ENCODE data around the gene ZBTB32. TPM values are rescaled to one million over a fixed set of nuclear protein-coding genes. Genes with fewer than 3 reads are reported as not detected.
"Not testable (repeated sequence)": the region's sequence is repeated elsewhere in the genome, so short reads cannot be mapped to it uniquely, and the experiment has no call there.

The ZBTB32 gene
- polyA plus RNA-seq, 3 donors = 0.21 to 0.62 (median 0.30) TPM

DNA sequence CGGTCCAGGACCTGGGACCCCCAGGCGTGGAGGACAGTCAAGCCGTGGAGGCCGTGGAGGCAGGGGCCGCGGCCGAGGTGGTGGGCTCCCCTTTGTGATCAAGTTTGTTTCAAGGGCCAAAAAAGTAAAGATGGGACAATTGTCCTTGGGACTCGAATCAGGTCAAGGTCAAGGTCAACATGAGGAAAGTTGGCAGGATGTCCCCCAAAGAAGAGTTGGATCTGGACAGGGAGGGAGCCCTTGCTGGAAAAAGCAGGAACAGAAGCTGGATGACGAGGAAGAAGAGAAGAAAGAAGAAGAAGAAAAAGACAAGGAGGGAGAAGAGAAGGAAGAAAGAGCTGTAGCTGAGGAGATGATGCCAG lies 15.8 kb downstream of the ZBTB32 start:
- no peak for DNase-seq

GRCh38 chr19:35720648-35721047 lies 16.3 kb downstream of the ZBTB32 start:
- DNase-seq = no peak

GRCh38 chr19:35721374-35721773 lies 17.0 kb downstream of the ZBTB32 start:
- DNase-seq = no peak

GRCh38 chr19:35722461-35722860 lies 18.1 kb downstream of the ZBTB32 start:
- DNase-seq = no peak

DNA sequence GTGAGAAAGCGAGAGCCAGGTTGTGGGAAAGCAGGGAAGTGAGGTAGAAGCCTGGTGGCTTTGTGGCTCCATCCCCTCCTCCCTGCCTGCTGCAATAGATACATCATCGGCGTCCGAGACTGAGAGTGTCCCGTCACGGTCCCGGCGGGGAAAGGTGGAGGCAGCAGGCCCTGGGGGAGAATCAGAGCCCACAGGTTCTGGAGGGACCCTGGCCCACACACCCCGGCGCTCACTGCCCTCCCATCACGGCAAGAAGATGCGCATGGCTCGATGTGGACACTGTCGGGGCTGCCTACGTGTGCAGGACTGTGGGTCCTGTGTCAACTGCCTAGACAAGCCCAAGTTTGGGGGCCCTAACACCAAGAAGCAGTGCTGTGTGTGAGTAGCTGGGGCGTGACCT lies 18.5 kb downstream of the ZBTB32 start:
- DNase-seq = no peak

DNA sequence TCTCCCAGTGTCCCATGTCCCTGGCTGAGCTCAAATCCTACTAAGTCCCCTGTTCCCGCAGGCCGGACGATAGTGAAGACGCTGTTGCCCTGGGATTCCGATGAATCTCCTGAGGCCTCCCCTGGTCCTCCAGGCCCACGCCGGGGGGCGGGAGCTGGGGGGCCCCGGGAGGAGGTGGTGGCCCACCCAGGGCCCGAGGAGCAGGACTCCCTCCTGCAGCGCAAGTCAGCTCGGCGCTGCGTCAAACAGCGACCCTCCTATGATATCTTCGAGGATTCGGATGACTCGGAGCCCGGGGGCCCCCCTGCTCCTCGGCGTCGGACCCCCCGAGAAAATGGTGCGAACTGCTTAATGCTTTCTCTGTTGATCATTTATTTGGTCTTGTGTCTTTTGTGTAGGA lies 19.3 kb downstream of the ZBTB32 start:
- no peak for DNase-seq

DNA sequence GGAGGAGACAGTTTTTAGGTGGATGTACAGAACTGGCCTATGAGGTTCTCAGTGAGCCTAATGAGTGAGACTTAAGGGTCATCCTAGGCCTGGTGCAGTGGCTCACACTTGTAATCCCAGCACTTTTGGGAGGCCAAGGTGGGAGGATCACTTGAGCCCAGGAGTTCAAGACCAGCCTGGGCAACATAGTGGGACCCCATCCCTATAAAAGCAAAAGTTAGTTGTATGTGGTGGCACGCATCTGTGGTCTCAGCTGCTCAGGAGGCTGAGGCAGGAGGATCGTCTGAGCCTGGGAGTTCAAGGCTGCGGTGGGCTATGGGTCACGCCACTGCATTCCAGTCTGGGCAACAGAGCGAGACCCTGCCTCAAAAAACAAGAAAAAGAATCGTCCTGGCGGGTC lies 19.8 kb downstream of the ZBTB32 start:
- not testable (repeated sequence) for DNase-seq

DNA sequence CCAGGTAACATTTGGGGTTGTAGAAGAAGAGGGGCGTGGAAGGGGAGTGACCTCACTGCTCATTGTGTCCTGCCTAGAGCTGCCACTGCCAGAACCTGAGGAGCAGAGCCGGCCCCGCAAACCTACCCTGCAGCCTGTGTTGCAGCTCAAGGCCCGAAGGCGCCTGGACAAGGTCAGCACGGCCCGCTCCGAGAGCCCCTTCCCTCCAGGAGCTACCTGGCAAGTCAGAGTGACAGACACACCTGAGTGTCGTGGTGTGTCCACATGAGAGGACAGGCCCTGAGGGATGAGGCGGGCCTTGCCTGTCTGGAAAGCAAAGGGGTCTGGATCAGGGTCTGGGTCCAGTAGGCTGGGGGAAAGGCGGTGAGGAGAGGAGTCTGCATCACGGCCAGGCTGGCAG lies 20.2 kb downstream of the ZBTB32 start:
- DNase-seq = no peak

GRCh38 chr19:35725216-35725861 lies 21.0 kb downstream of the ZBTB32 start:
- DNase-seq = no peak

DNA sequence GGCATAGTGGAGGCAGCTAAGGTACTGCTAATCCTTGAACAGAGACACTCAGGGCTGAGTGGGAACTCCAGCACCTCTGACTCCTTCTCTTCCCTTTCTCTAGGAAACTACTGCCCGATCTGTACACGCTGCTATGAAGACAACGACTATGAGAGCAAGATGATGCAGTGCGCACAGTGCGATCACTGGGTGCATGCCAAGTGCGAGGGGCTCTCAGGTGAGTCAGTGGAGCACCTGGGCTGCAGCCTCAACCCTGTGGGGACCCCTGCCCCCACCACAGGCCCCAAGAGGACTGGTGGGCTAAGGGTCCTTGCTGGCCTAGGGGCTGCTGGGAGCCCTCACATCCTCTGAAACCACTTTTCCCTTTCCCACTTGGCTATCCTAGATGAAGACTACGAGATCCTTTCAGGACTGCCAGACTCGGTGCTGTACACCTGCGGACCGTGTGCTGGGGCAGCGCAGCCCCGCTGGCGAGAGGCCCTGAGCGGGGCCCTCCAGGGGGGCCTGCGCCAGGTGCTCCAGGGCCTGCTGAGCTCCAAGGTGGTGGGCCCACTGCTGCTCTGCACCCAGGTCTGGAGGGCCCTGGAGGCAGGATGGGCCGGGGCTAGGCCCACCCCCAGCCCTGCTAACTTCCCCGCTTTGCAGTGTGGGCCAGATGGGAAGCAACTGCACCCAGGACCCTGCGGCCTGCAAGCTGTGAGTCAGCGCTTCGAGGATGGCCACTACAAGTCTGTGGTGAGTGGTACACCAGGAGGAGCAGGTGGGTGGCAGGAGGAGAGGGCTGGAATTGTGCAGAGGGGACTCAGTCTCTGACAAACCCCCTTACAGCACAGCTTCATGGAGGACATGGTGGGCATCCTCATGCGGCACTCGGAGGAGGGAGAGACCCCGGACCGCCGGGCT lies 22.9 kb downstream of the ZBTB32 start:
- no peak for DNase-seq

GRCh38 chr19:35727956-35728706 lies 23.8 kb downstream of the ZBTB32 start:
- no peak for DNase-seq

GRCh38 chr19:35729021-35729420 lies 24.7 kb downstream of the ZBTB32 start:
- DNase-seq = no peak

DNA sequence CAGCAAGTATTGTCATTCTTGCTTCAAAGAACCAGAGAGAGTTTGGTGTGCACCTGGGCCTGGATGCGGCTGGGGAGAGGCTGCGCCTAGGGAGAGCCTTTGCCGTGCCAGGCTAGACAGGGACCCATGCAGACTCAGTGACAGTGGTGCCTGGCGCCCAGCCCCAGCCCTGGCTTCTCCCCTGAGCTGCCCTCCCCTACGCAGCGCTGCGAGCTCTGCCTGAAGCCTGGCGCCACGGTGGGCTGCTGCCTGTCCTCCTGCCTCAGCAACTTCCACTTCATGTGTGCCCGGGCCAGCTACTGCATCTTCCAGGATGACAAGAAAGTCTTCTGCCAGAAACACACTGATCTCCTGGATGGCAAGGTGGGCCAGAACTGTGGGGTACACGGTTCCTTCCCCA lies 25.4 kb downstream of the ZBTB32 start:
- no peak for DNase-seq

- DNase-seq = no peak
Measured at GRCh38 chr19:35730326-35730725, 26.0 kb downstream of the ZBTB32 start.

DNA sequence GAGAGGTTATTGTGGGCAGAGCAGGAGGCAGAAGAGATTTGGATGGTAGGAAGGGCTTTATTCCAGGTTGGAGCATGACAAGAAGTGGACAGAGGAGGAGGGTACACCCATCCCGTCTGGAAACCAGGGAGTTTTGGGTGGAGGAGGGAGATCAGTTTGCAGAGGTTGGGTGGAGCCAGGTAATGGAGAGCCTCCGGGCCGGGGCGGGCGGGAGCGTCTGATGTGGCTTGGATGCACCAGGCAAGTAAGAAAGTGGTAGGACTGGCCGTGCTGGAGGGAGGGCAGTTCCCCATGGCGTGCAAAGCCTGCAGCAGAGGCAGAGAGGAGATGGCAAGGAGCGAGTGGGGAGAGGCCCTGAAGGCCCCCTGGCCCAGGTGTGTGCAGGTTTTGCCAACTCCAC lies 27.0 kb downstream of the ZBTB32 start:
- DNase-seq = no peak

DNA sequence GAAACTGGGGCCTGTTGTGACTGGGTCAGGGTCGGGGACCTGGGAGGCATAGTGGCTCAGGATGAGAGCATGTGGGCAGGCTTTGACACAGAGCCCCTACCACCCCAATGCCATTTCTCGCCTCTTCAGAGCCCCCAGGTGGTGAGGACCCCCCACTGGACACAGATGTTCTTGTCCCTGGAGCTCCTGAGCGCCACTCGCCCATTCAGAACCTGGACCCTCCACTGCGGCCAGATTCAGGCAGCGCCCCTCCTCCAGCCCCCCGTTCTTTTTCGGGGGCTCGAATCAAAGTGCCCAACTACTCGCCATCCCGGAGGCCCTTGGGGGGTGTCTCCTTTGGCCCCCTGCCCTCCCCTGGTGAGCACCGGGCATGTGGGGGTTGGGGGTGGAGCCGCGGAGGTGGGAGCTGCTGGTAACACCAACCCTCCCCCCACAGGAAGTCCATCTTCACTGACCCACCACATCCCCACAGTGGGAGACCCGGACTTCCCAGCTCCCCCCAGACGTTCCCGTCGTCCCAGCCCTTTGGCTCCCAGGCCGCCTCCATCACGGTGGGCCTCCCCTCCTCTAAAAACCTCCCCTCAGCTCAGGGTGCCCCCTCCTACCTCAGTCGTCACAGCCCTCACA lies 27.5 kb downstream of the ZBTB32 start:
- no peak for DNase-seq

GRCh38 chr19:35732540-35733179 lies 28.3 kb downstream of the ZBTB32 start:
- no peak for DNase-seq

- no peak for DNase-seq
Measured at GRCh38 chr19:35733180-35734125, 29.1 kb downstream of the ZBTB32 start.

GRCh38 chr19:35734273-35734672 lies 29.9 kb downstream of the ZBTB32 start:
- no peak for DNase-seq

DNA sequence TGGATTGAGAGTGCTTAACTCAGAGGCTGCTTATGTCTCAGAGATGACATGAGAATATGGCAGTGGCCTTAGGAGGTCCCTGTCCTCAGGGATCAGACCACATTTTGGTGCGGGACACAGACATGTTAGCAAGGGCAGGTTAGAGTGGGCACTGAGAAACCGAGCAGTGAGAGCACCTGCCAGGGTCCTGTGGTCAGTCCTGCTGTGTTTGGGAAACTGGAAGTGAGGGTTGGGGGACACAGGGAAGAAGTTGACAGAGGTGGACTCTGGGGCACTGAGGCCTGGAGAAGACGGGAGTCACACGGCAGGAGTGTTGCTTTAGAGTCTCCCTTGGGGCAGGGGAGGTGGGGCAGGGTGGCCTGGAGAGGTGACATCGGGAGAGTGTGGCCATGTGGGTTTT lies 30.5 kb downstream of the ZBTB32 start:
- DNase-seq = no peak

All from renal pelvis (tissue), 4 donors.